ENCODE measurements around the gene MAP3K9. TPM values are rescaled to one million over a fixed set of nuclear protein-coding genes. Genes with fewer than 3 reads are reported as not detected.

MAP3K9 gene
- total RNA-seq, 1 donor from 2014 or later, result 8.6 TPM

DNA sequence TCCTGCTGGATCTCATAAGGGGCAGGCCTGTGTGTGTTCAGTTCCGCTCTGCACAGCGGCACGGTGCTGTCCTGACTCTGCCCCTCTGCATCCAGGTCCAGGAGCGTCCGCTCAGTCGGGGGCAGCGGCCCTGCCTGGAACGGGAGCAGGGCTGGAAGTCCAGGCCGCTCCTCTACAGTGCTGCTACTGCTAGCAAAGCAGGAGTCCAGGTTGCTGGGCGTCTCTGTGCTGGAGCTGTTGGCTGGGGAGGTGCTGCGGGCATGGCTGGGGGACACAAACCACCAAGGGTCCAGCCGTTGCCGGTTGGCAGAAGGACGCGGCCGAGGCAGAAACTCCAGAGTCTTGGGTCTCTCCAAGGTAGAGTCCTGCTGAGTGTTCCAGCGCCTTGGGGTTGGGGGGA lies 78.9 kb downstream of the MAP3K9 start:
- Mint-ChIP-seq H3K4me3 (ENCODE audit: unreplicated experiment) (no peak overlapping the region), H3K36me3 (ENCODE audit: low read depth, unreplicated experiment) (peaks cover 42% of the 10 kb centered on the region), H3K9me3 (ENCODE audit: unreplicated experiment) (no peaks in the 10 kb centered on the region), H3K27ac (ENCODE audit: unreplicated experiment) (no peak overlapping the region), H3K27me3 (ENCODE audit: unreplicated experiment) (peaks cover 9% of the 10 kb centered on the region), H3K4me1 (ENCODE audit: unreplicated experiment) (peaks cover 13% of the 10 kb centered on the region)
- no peak for DNase-seq (ENCODE audit: low spot score)
- TF ChIP-seq, protein P1, sequence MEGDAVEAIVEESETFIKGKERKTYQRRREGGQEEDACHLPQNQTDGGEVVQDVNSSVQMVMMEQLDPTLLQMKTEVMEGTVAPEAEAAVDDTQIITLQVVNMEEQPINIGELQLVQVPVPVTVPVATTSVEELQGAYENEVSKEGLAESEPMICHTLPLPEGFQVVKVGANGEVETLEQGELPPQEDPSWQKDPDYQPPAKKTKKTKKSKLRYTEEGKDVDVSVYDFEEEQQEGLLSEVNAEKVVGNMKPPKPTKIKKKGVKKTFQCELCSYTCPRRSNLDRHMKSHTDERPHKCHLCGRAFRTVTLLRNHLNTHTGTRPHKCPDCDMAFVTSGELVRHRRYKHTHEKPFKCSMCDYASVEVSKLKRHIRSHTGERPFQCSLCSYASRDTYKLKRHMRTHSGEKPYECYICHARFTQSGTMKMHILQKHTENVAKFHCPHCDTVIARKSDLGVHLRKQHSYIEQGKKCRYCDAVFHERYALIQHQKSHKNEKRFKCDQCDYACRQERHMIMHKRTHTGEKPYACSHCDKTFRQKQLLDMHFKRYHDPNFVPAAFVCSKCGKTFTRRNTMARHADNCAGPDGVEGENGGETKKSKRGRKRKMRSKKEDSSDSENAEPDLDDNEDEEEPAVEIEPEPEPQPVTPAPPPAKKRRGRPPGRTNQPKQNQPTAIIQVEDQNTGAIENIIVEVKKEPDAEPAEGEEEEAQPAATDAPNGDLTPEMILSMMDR (IDR thresholded peaks at IDR 0.05; ENCODE audit: unreplicated experiment), result no peak

DNA sequence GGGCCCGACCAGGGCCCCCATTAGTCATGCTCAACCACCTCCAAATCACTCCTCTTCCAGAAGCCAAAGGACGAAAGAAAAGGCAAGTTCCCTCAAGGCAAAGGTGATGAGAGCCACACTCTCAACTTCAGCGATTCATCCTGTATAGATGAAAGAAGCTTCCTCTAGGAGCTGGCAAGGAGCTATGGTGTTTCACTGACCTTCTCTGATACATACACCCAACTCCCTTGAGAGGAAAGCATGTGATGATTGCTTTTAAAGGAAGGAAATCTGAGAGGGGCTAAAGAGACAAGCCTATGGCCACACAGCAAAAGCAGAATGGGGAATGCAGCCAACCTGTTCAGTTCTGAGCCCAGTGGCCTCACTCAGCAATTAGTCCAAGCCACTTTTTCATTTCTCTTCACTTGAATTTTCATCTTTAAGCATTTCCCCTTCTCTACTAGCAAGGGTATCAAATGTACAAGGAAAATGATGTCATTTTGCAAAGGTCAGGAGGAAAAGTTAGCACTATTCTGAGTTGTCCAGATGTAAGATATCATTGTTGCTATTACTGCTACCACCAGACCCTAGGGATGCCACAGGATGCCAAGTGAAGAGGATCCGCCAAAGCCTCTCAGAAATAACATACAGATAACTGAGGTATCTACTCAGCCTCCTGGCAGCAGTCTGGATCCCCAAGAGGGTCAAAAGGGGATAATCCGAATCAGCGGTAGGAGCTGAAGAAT lies 82.5 kb downstream of the MAP3K9 start:
- Mint-ChIP-seq H3K27me3 (ENCODE audit: unreplicated experiment) (no peaks in the 10 kb centered on the region), H3K9me3 (ENCODE audit: unreplicated experiment) (no peaks in the 10 kb centered on the region), H3K27ac (ENCODE audit: unreplicated experiment) (no peak overlapping the region), H3K4me1 (ENCODE audit: unreplicated experiment) (peaks cover 3% of the 10 kb centered on the region), H3K36me3 (ENCODE audit: low read depth, unreplicated experiment) (peaks cover 19% of the 10 kb centered on the region), H3K4me3 (ENCODE audit: unreplicated experiment) (no peak overlapping the region)
- no peak for DNase-seq (ENCODE audit: low spot score)
- TF ChIP-seq, protein P1 (IDR thresholded peaks at IDR 0.05; ENCODE audit: unreplicated experiment), result no peak

DNA sequence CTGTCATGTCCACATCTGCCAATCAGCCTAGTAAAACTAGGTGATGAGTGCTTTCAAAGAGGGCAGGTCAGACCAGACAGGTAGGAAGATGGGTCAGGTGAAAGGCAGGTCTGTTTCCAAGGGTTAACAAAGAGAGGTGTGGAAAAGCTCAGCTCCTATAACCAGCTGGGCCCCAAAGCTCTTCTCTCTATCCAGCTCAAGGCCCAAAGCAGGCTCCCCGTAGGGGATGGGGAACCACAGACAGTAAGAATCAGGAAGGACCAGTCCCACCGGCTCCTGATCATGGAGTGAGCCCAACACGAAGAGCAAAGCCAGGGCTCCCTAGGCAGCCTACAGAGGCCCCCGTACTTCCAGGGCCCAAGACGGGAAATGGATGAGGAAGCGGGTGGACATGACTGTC lies 84.4 kb downstream of the MAP3K9 start:
- Mint-ChIP-seq H3K4me1 (ENCODE audit: unreplicated experiment) (no peaks in the 10 kb centered on the region), H3K36me3 (ENCODE audit: low read depth, unreplicated experiment) (peaks cover 15% of the 10 kb centered on the region), H3K27me3 (ENCODE audit: unreplicated experiment) (no peaks in the 10 kb centered on the region), H3K4me3 (ENCODE audit: unreplicated experiment) (no peak overlapping the region), H3K27ac (ENCODE audit: unreplicated experiment) (no peak overlapping the region), H3K9me3 (ENCODE audit: unreplicated experiment) (no peaks in the 10 kb centered on the region)
- TF ChIP-seq, protein P1 (IDR thresholded peaks at IDR 0.05; ENCODE audit: unreplicated experiment), result no peak
- DNase-seq (ENCODE audit: low spot score), result no peak

DNA sequence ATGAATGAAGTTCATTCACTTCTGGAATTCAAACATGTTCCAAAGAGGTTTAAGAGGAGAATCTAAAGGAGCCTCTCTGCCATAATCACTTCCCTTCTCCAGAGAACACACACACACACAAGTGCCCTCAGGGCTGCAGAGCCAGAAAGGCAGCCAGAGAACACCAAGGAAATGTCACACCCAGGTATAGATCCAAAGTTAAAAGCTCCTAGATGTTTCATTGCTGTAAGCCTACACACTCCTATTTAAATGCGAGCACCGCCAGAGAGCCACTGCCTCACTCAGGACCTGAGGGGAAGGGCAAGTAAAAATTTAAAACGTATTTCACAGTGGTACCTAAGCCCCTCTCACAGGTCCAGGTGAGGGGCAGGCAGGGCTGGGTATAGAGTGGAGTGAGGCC lies 85.2 kb downstream of the MAP3K9 start:
- H3K4me3 Mint-ChIP-seq (ENCODE audit: unreplicated experiment), result no peak overlapping the region
- no peaks in the 10 kb centered on the region for H3K4me1 Mint-ChIP-seq (ENCODE audit: unreplicated experiment)
- peaks cover 8% of the 10 kb centered on the region for H3K36me3 Mint-ChIP-seq (ENCODE audit: low read depth, unreplicated experiment)
- no peaks in the 10 kb centered on the region for H3K27me3 Mint-ChIP-seq (ENCODE audit: unreplicated experiment)
- no peak for DNase-seq (ENCODE audit: low spot score)
- H3K27ac Mint-ChIP-seq (ENCODE audit: unreplicated experiment), result no peak overlapping the region
- TF ChIP-seq, protein P1 (IDR thresholded peaks at IDR 0.05; ENCODE audit: unreplicated experiment), result no peak
- H3K9me3 Mint-ChIP-seq (ENCODE audit: unreplicated experiment), result no peaks in the 10 kb centered on the region

DNA sequence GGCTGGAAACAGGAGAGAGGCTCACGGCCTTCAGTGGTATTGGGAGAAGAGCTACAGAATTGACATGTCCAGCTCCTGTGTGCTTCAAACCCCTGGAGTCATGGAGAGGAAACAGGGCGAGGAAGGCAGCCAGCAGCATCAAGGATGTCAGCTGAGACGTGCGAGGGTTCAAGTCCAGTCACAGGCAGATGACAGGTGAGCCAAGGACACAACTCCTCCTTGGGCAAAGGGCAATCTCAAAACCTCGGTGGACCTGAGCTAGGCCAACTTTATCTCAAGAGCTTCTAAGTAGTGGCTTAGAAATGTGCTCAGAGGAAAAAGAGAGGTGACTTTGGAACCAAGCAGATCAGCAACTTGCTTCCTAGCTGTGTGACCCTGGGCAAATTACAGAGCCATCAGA lies 86.0 kb downstream of the MAP3K9 start:
- Mint-ChIP-seq H3K4me1 (ENCODE audit: unreplicated experiment) (no peaks in the 10 kb centered on the region), H3K4me3 (ENCODE audit: unreplicated experiment) (no peak overlapping the region), H3K27me3 (ENCODE audit: unreplicated experiment) (no peaks in the 10 kb centered on the region), H3K9me3 (ENCODE audit: unreplicated experiment) (no peaks in the 10 kb centered on the region), H3K36me3 (ENCODE audit: low read depth, unreplicated experiment) (peaks cover 1% of the 10 kb centered on the region), H3K27ac (ENCODE audit: unreplicated experiment) (no peak overlapping the region)
- no peak for DNase-seq (ENCODE audit: low spot score)
- TF ChIP-seq, protein P1 (IDR thresholded peaks at IDR 0.05; ENCODE audit: unreplicated experiment), result no peak

Data from endothelial cell (in vitro differentiated cells).